8988T (cell line): Measurements from ENCODE around the gene DVL1.
A peak's percentile ranks its signal among the peaks of the same experiment; 100 is the strongest.

Experiments used
- DNase-seq: peaks from one replicate; pipeline ENCODE4 v3.0.0; 2011

Gene DVL1

GRCh38 chr1:1295154-1295923 is 53.9 kb downstream of the DVL1 start:
- DNase-seq = no peak

- DNase-seq = no peak
Measured at GRCh38 chr1:1294250-1294890, 54.8 kb downstream of the DVL1 start.

GRCh38 chr1:1293263-1294249 is 55.7 kb downstream of the DVL1 start:
- DNase-seq = no peak

GRCh38 chr1:1292851-1293250 is 56.4 kb downstream of the DVL1 start:
- DNase-seq = no peak

GRCh38 chr1:1292442-1292779 is 56.8 kb downstream of the DVL1 start:
- no peak for DNase-seq

GRCh38 chr1:1291548-1292441 is 57.4 kb downstream of the DVL1 start:
- peak; percentile 94 for DNase-seq

- DNase-seq = no peak
Measured at GRCh38 chr1:1291023-1291528, 58.1 kb downstream of the DVL1 start.

- DNase-seq = peak; percentile 95
Measured at GRCh38 chr1:1290238-1290731, 58.9 kb downstream of the DVL1 start.

- DNase-seq = no peak
Measured at GRCh38 chr1:1287288-1288110, 61.7 kb downstream of the DVL1 start.

- DNase-seq = no peak
Measured at GRCh38 chr1:1286313-1287261, 62.6 kb downstream of the DVL1 start.

GRCh38 chr1:1285611-1286311 is 63.5 kb downstream of the DVL1 start:
- no peak for DNase-seq
